Osteocyte (in vitro differentiated cells): Measurements from ENCODE around the gene TPCN1. TPM values are rescaled to one million over a fixed set of nuclear protein-coding genes. Genes with fewer than 3 reads are reported as not detected.
A peak's percentile ranks its signal among the peaks of the same experiment; 100 is the strongest.

Experiments used
- DNase-seq: peaks from one replicate; pipeline ENCODE4 v3.0.0; 2021; ENCODE audit warnings: mixed read lengths; ENCODE audit not compliant: unreplicated experiment; ENCODE audit errors: extremely low spot score
- H3K27ac Mint-ChIP-seq: one replicate; pipeline ENCODE4 v1.8.0; 2021; ENCODE audit warnings: mild to moderate bottlenecking, mixed read lengths; ENCODE audit not compliant: unreplicated experiment
- H3K27me3 Mint-ChIP-seq: one replicate; pipeline ENCODE4 v1.8.0; 2021; ENCODE audit warnings: mixed read lengths; ENCODE audit not compliant: unreplicated experiment
- H3K36me3 Mint-ChIP-seq: one replicate; pipeline ENCODE4 v1.8.0; 2021; ENCODE audit warnings: mixed read lengths; ENCODE audit not compliant: unreplicated experiment
- H3K4me1 Mint-ChIP-seq: one replicate; pipeline ENCODE4 v1.8.0; 2021; ENCODE audit warnings: mixed read lengths; ENCODE audit not compliant: unreplicated experiment
- H3K4me3 Mint-ChIP-seq: one replicate; pipeline ENCODE4 v1.8.0; 2021; ENCODE audit warnings: mild to moderate bottlenecking, moderate library complexity, mixed read lengths; ENCODE audit not compliant: unreplicated experiment
- H3K9me3 Mint-ChIP-seq: one replicate; pipeline ENCODE4 v1.8.0; 2021; ENCODE audit warnings: mixed read lengths; ENCODE audit not compliant: unreplicated experiment
- CTCF ChIP-seq: fragments of 200-600 bp; sonication (generic); IDR thresholded peaks from 2 replicates; pipeline ENCODE4 v1.5.0; 2021; ENCODE audit warnings: antibody characterized with exemption, mild to moderate bottlenecking, moderate library complexity
- total RNA-seq: library from RNA; stranded (reverse); gene quantifications from 2 replicates; pipeline ENCODE4 v1.2.1, GENCODE V29; 2021

The TPCN1 gene
- total RNA-seq, 1 donor from 2014 or later = 80.6 TPM

DNA sequence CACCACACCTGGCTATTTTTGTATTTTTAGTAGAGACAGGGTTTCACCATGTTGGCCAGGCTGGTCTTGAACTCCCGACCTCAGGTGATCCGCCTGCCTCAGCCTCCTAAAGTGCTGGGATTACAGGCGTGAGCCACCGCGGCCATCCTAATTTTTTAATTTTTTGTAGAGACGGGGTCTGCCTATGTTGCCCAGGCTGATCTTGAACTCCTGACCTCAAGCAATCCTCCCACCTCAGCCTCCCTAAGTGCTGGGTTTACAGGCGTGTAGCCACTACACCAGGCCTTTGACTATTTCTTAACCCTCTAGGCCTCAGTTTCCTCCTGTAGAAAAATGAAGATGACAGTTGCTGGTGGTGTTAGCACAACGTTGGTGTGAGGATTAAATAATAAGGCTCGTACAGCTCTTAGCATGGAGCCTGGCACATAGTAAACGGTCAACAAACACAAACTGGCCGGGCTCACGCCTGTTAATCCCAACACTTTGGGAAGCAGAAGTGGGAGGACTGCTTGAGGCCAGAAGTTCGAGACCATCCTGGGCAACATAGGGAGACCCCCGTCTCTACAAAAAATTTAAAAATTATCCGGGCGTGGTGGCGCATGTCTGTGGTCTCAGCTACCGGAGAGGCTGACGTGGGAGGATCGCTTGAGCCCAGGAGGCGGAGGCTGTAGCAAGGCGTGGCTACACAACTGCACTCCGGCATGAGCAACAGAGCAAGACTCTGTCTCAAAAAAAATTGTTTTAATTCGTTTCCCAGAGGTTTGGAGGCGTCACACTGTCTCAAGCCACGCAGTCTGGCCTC, 37.0 kb upstream of the TPCN1 start:
- Mint-ChIP-seq H3K27me3 (no peaks in the 10 kb centered on the region), H3K36me3 (peaks cover 22% of the 10 kb centered on the region), H3K4me3 (peak overlapping the region; percentile 93), H3K9me3 (no peaks in the 10 kb centered on the region), H3K4me1 (peaks cover 32% of the 10 kb centered on the region), H3K27ac (peak overlapping the region; percentile 91)
- no peak for TF ChIP-seq CTCF
- no peak for DNase-seq

DNA sequence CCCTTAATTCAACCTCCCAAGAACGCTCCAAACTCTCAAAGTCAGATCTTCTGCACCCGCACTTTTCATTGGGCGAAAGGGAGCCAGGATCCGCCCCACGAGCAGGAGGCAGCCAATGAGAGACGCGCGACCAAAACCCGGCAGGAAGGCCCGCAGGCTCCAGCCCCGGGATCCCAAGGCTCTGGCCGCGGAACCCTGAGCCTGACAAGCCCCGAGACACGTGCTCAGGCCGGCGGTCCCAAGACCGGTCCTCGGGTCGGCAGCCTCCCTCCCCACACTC, 36.4 kb upstream of the TPCN1 start:
- Mint-ChIP-seq H3K36me3 (peaks cover 21% of the 10 kb centered on the region), H3K4me1 (peaks cover 33% of the 10 kb centered on the region), H3K4me3 (peak overlapping the region; percentile 93), H3K27ac (peak overlapping the region; percentile 91), H3K9me3 (no peaks in the 10 kb centered on the region), H3K27me3 (no peaks in the 10 kb centered on the region)
- no peak for TF ChIP-seq CTCF
- DNase-seq = peak; percentile 94

GRCh38 chr12:113185180-113186032, 35.9 kb upstream of the TPCN1 start, which contains the start of the genes DDX54 and RITA1:
Gene DDX54, minus strand, starts transcription at chr12:113185478. Its CDS starts 27 bp downstream, at chr12:113185451.
Gene RITA1, plus strand, starts transcription at chr12:113185721. Its CDS starts 1,026 bp downstream, at chr12:113186747.
- Mint-ChIP-seq H3K4me3 (peak within 1 kb of the TSS; percentile 93), H3K27me3 (no peaks in the 10 kb centered on the region), H3K9me3 (no peaks in the 10 kb centered on the region), H3K27ac (peak within 1 kb of the TSS; percentile 91), H3K4me1 (peaks cover 33% of the 10 kb centered on the region), H3K36me3 (peaks cover 18% of the 10 kb centered on the region)
- no peak for TF ChIP-seq CTCF
- peak; percentile 92 for DNase-seq

- no peak for DNase-seq
- Mint-ChIP-seq H3K27ac (peak overlapping the region; percentile 45), H3K27me3 (no peaks in the 10 kb centered on the region), H3K36me3 (peaks cover 15% of the 10 kb centered on the region), H3K4me3 (peak overlapping the region; percentile 93), H3K9me3 (no peaks in the 10 kb centered on the region), H3K4me1 (peaks cover 39% of the 10 kb centered on the region)
- no peak for TF ChIP-seq CTCF
Observed at GRCh38 chr12:113186033-113186365, 35.3 kb upstream of the TPCN1 start.
